NAMALWA (cell line): Measurements from ENCODE around the gene CCDC88B.
"Not testable (repeated sequence)": the region's sequence is repeated elsewhere in the genome, so short reads cannot be mapped to it uniquely, and the experiment has no call there.

Experiments
- DNase-seq: peaks from one replicate; pipeline ENCODE4 v3.0.0-alpha.2; 2015; ENCODE audit warnings: low spot score

Gene CCDC88B

GRCh38 chr11:64305691-64306562 lies 34.1 kb upstream of the CCDC88B start:
- peak; percentile 81 for DNase-seq

GRCh38 chr11:64306563-64306875 lies 33.5 kb upstream of the CCDC88B start:
- DNase-seq, result no peak

- DNase-seq, result no peak
Observed at GRCh38 chr11:64306876-64307622, 33.0 kb upstream of the CCDC88B start.

- not testable (repeated sequence) for DNase-seq
Observed at GRCh38 chr11:64307795-64308194, 32.2 kb upstream of the CCDC88B start.

- no peak for DNase-seq
Observed at GRCh38 chr11:64312947-64313346, 27.1 kb upstream of the CCDC88B start.

- DNase-seq, result no peak
Observed at GRCh38 chr11:64313491-64314145, 26.4 kb upstream of the CCDC88B start.

- no peak for DNase-seq
Observed at GRCh38 chr11:64314146-64314804, 25.7 kb upstream of the CCDC88B start.

GRCh38 chr11:64314805-64315561 lies 25.0 kb upstream of the CCDC88B start:
- no peak for DNase-seq

- DNase-seq, result not testable (repeated sequence)
Observed at GRCh38 chr11:64315667-64316526, 24.1 kb upstream of the CCDC88B start.

GRCh38 chr11:64316672-64317324 lies 23.2 kb upstream of the CCDC88B start:
- DNase-seq, result peak; percentile 67

- DNase-seq, result peak; percentile 99
Observed at GRCh38 chr11:64317325-64317960, 22.6 kb upstream of the CCDC88B start, which contains the start of gene TRMT112. TRMT112 (minus strand) TSS chr11:64317559; CDS start chr11:64317526, 33 bp downstream.

- DNase-seq, result peak; percentile 98
Observed at GRCh38 chr11:64317961-64318765, 21.8 kb upstream of the CCDC88B start, which contains the start of gene PRDX5. PRDX5 (plus strand) TSS chr11:64318121; CDS start chr11:64318216, 95 bp downstream.

- DNase-seq, result no peak
Observed at GRCh38 chr11:64318766-64319761, 20.9 kb upstream of the CCDC88B start.

GRCh38 chr11:64320556-64320955 lies 19.4 kb upstream of the CCDC88B start:
- DNase-seq, result no peak

- no peak for DNase-seq
Observed at GRCh38 chr11:64321026-64321425, 19.0 kb upstream of the CCDC88B start.

GRCh38 chr11:64321533-64321932 lies 18.5 kb upstream of the CCDC88B start:
- no peak for DNase-seq

GRCh38 chr11:64322925-64323260 lies 17.1 kb upstream of the CCDC88B start:
- no peak for DNase-seq
